ENCODE data around the gene CACNA1A. TPM values are rescaled to one million over a fixed set of nuclear protein-coding genes. Genes with fewer than 3 reads are reported as not detected.
"Not testable (repeated sequence)": the region's sequence is repeated elsewhere in the genome, so short reads cannot be mapped to it uniquely, and the experiment has no call there.

The CACNA1A gene
- polyA plus RNA-seq, 4 donors = 1.4 to 5.3 (median 2.4) TPM

- no peak for DNase-seq (ENCODE audit: low read depth in 4 of 4, low spot score in 3 of 4)
Measured at GRCh38 chr19:13428352-13428751, 77.9 kb downstream of the CACNA1A start.

GRCh38 chr19:13427273-13428051 is 78.8 kb downstream of the CACNA1A start:
- DNase-seq (ENCODE audit: low read depth in 4 of 4, low spot score in 3 of 4) = no peak

- not testable (repeated sequence) for DNase-seq (ENCODE audit: low read depth in 4 of 4, low spot score in 3 of 4)
Measured at GRCh38 chr19:13425875-13426274, 80.4 kb downstream of the CACNA1A start.

- no peak for DNase-seq (ENCODE audit: low read depth in 4 of 4, low spot score in 3 of 4)
Measured at GRCh38 chr19:13425151-13425550, 81.1 kb downstream of the CACNA1A start.

- DNase-seq (ENCODE audit: low read depth in 4 of 4, low spot score in 3 of 4) = no peak
Measured at GRCh38 chr19:13420780-13421179, 85.5 kb downstream of the CACNA1A start.

GRCh38 chr19:13417054-13417453 is 89.2 kb downstream of the CACNA1A start:
- no peak for DNase-seq (ENCODE audit: low read depth in 4 of 4, low spot score in 3 of 4)

- DNase-seq (ENCODE audit: low read depth in 4 of 4, low spot score in 3 of 4) = no peak
Measured at GRCh38 chr19:13411899-13412298, 94.4 kb downstream of the CACNA1A start.

GRCh38 chr19:13410946-13411345 is 95.3 kb downstream of the CACNA1A start:
- no peak for DNase-seq (ENCODE audit: low read depth in 4 of 4, low spot score in 3 of 4)

GRCh38 chr19:13408889-13409518 is 97.3 kb downstream of the CACNA1A start:
- DNase-seq (ENCODE audit: low read depth in 4 of 4, low spot score in 3 of 4) = no peak

GRCh38 chr19:13404236-13404635 is 102.0 kb downstream of the CACNA1A start:
- no peak for DNase-seq (ENCODE audit: low read depth in 4 of 4, low spot score in 3 of 4)

GRCh38 chr19:13401388-13401787 is 104.9 kb downstream of the CACNA1A start:
- no peak for DNase-seq (ENCODE audit: low read depth in 4 of 4, low spot score in 3 of 4)

GRCh38 chr19:13400296-13400695 is 106.0 kb downstream of the CACNA1A start:
- no peak for DNase-seq (ENCODE audit: low read depth in 4 of 4, low spot score in 3 of 4)

- DNase-seq (ENCODE audit: low read depth in 4 of 4, low spot score in 3 of 4) = no peak
Measured at GRCh38 chr19:13399746-13400145, 106.5 kb downstream of the CACNA1A start.

GRCh38 chr19:13398780-13399726 is 107.2 kb downstream of the CACNA1A start:
- no peak for DNase-seq (ENCODE audit: low read depth in 4 of 4, low spot score in 3 of 4)

GRCh38 chr19:13398182-13398581 is 108.1 kb downstream of the CACNA1A start:
- no peak for DNase-seq (ENCODE audit: low read depth in 4 of 4, low spot score in 3 of 4)

- no peak for DNase-seq (ENCODE audit: low read depth in 4 of 4, low spot score in 3 of 4)
Measured at GRCh38 chr19:13396250-13397080, 109.8 kb downstream of the CACNA1A start.

GRCh38 chr19:13382633-13382938 is 123.7 kb downstream of the CACNA1A start:
- DNase-seq (ENCODE audit: low read depth in 4 of 4, low spot score in 3 of 4) = no peak

GRCh38 chr19:13381827-13382632 is 124.2 kb downstream of the CACNA1A start:
- DNase-seq (ENCODE audit: low read depth in 4 of 4, low spot score in 3 of 4) = no peak

GRCh38 chr19:13376537-13376936 is 129.7 kb downstream of the CACNA1A start:
- no peak for DNase-seq (ENCODE audit: low read depth in 4 of 4, low spot score in 3 of 4)

GRCh38 chr19:13373599-13373998 is 132.7 kb downstream of the CACNA1A start:
- no peak for DNase-seq (ENCODE audit: low read depth in 4 of 4, low spot score in 3 of 4)

Data from left renal pelvis (tissue), 4 donors.